ENCODE measurements around the gene POMGNT1. TPM values are rescaled to one million over a fixed set of nuclear protein-coding genes. Genes with fewer than 3 reads are reported as not detected.

The POMGNT1 gene
- total and polyA plus RNA-seq, 2 of the 13 experiments (the other 11 are each of a cell fraction or from before 2014, with no cell fraction given): 33.9 to 46.8 TPM

DNA sequence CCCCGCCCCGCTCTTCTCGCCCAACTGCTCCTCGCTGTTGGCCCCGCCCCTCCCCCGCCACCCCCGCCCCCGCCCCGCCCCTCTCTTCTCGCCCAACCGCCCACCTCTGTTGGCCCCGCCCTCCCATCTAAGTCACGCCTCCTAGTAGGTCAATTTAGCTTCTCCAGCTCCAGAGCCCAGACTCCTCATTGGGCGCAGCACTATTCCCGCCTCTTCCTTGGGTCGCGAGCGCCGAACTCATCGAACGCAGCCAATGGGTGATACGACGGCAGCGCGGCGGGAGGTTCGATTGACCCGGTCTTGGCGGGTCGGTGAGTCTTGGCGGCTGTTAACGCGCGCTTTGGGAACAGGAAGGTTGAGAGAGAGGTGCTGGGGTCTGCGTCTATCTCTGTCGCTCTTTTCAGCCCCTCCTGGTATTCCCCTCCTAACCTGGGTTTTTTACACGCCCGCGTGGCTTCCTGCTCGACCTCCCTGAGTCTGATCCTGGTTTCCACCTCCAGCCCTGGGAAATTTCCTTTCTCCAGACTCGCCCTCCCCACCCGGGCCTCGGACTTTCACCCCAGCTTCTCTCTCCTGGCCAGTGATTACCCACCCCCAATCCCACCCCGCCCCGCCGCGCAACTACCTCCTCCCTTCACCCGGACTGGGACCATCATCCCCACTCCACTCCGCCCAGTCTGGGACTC lies 49.3 kb upstream of the POMGNT1 start, which contains the start of gene RAD54L (continued):
- TF ChIP-seq, protein P1, sequence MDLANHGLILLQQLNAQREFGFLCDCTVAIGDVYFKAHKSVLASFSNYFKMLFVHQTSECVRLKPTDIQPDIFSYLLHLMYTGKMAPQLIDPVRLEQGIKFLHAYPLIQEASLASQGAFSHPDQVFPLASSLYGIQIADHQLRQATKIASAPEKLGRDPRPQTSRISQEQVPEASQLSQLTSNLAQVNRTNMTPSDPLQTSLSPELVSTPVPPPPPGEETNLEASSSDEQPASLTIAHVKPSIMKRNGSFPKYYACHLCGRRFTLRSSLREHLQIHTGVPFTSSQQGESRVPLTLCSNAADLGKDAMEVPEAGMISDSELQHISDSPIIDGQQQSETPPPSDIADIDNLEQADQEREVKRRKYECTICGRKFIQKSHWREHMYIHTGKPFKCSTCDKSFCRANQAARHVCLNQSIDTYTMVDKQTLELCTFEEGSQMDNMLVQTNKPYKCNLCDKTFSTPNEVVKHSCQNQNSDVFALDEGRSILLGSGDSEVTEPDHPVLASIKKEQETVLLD (CRISPR knock-in tag; IDR thresholded peaks at IDR 0.05; ENCODE audit: low read depth): peak; percentile 83
- 0 out of 2 replicates have a peak, but pooled peaks have one; percentile 50 for TF ChIP-seq ZNF773 (CRISPR knock-in tag; IDR thresholded peaks at IDR 0.05; ENCODE audit: borderline replicate concordance)
- TF ChIP-seq MEIS1 (CRISPR knock-in tag; IDR thresholded peaks at IDR 0.05; ENCODE audit: borderline replicate concordance): no peak
- TF ChIP-seq ZNF335 (CRISPR knock-in tag; IDR thresholded peaks at IDR 0.05): no peak
- TF ChIP-seq MAFK (conservative IDR thresholded peaks at IDR 0.05 in 1 of 2, IDR thresholded peaks at IDR 0.05 in 1 of 2; ENCODE audit: low read length in 2 of 2): no peak
- no peak for TF ChIP-seq PCBP2 (optimal IDR thresholded peaks at IDR 0.05; ENCODE audit: low read depth, low read length, poor library complexity, severe bottlenecking)
- TF ChIP-seq, protein P2, sequence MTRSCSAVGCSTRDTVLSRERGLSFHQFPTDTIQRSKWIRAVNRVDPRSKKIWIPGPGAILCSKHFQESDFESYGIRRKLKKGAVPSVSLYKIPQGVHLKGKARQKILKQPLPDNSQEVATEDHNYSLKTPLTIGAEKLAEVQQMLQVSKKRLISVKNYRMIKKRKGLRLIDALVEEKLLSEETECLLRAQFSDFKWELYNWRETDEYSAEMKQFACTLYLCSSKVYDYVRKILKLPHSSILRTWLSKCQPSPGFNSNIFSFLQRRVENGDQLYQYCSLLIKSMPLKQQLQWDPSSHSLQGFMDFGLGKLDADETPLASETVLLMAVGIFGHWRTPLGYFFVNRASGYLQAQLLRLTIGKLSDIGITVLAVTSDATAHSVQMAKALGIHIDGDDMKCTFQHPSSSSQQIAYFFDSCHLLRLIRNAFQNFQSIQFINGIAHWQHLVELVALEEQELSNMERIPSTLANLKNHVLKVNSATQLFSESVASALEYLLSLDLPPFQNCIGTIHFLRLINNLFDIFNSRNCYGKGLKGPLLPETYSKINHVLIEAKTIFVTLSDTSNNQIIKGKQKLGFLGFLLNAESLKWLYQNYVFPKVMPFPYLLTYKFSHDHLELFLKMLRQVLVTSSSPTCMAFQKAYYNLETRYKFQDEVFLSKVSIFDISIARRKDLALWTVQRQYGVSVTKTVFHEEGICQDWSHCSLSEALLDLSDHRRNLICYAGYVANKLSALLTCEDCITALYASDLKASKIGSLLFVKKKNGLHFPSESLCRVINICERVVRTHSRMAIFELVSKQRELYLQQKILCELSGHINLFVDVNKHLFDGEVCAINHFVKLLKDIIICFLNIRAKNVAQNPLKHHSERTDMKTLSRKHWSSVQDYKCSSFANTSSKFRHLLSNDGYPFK (CRISPR knock-in tag; IDR thresholded peaks at IDR 0.05; ENCODE audit: borderline replicate concordance): no peak
- TF ChIP-seq HIVEP1 (CRISPR knock-in tag; IDR thresholded peaks at IDR 0.05): peak; percentile 53
- peak; percentile 18 for TF ChIP-seq ZNF788 (CRISPR knock-in tag; IDR thresholded peaks at IDR 0.05; ENCODE audit: borderline replicate concordance)
- TF ChIP-seq ZMYM4 (CRISPR knock-in tag; IDR thresholded peaks at IDR 0.05): peak; percentile 70
- TF ChIP-seq, protein P3, sequence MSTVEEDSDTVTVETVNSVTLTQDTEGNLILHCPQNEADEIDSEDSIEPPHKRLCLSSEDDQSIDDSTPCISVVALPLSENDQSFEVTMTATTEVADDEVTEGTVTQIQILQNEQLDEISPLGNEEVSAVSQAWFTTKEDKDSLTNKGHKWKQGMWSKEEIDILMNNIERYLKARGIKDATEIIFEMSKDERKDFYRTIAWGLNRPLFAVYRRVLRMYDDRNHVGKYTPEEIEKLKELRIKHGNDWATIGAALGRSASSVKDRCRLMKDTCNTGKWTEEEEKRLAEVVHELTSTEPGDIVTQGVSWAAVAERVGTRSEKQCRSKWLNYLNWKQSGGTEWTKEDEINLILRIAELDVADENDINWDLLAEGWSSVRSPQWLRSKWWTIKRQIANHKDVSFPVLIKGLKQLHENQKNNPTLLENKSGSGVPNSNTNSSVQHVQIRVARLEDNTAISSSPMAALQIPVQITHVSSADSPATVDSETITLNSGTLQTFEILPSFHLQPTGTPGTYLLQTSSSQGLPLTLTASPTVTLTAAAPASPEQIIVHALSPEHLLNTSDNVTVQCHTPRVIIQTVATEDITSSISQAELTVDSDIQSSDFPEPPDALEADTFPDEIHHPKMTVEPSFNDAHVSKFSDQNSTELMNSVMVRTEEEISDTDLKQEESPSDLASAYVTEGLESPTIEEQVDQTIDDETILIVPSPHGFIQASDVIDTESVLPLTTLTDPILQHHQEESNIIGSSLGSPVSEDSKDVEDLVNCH (CRISPR knock-in tag; IDR thresholded peaks at IDR 0.05): no peak
- no peak for TF ChIP-seq ZNF670 (CRISPR knock-in tag; IDR thresholded peaks at IDR 0.05; ENCODE audit: borderline replicate concordance)
- TF ChIP-seq ZKSCAN8 (CRISPR knock-in tag; IDR thresholded peaks at IDR 0.05; ENCODE audit: borderline replicate concordance): 0 out of 2 replicates have a peak, but pooled peaks have one; percentile 43
- TF ChIP-seq ZFP36L2 (CRISPR knock-in tag; IDR thresholded peaks at IDR 0.05): no peak
- TF ChIP-seq RNF2 (conservative IDR thresholded peaks at IDR 0.05; ENCODE audit: low read depth): no peak
- peak; percentile 73 for TF ChIP-seq CHD2 (IDR thresholded peaks at IDR 0.05; ENCODE audit: low read depth, low read length)
- TF ChIP-seq XRCC5 (optimal IDR thresholded peaks at IDR 0.05; ENCODE audit: low read length): peak; percentile 45
- no peak for TF ChIP-seq CENPX (CRISPR knock-in tag; IDR thresholded peaks at IDR 0.05)
- TF ChIP-seq ZNF101 (CRISPR knock-in tag; IDR thresholded peaks at IDR 0.05; ENCODE audit: borderline replicate concordance, low read depth): no peak
- TF ChIP-seq, protein P4, sequence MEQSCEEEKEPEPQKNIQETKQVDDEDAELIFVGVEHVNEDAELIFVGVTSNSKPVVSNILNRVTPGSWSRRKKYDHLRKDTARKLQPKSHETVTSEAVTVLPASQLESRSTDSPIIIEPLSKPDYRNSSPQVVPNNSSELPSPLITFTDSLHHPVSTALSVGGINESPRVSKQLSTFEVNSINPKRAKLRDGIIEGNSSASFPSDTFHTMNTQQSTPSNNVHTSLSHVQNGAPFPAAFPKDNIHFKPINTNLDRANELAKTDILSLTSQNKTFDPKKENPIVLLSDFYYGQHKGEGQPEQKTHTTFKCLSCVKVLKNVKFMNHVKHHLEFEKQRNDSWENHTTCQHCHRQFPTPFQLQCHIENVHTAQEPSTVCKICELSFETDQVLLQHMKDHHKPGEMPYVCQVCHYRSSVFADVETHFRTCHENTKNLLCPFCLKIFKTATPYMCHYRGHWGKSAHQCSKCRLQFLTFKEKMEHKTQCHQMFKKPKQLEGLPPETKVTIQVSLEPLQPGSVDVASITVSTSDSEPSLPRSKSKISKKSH (CRISPR knock-in tag; IDR thresholded peaks at IDR 0.05; ENCODE audit: borderline replicate concordance): no peak
- no peak for TF ChIP-seq ZNF329 (CRISPR knock-in tag; IDR thresholded peaks at IDR 0.05; ENCODE audit: low read depth)
- TF ChIP-seq ZSCAN12 (CRISPR knock-in tag; IDR thresholded peaks at IDR 0.05): no peak

All from HepG2 (cell line).